ENCODE measurements around the gene CD36.

DNA sequence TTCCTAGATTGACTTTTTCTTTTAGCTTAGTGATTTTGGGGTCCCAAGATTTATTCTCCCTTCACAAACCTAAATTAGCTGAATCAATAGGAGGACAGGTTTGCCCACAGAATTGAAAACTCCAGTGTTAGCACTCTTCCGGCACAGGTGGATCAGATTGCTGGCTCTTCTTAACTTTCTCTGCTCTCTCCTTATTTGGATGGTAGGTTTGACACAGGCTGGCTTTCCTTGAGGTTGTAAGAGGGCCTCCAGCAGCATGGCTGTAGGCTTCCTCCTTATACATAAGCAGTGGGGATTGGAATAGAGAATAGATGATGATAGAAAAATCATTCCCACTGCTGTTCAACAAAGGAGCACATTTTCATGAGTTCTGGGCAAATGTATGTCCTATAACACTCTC is 9.4 kb upstream of the CD36 start:
- TF ChIP-seq, protein P1, sequence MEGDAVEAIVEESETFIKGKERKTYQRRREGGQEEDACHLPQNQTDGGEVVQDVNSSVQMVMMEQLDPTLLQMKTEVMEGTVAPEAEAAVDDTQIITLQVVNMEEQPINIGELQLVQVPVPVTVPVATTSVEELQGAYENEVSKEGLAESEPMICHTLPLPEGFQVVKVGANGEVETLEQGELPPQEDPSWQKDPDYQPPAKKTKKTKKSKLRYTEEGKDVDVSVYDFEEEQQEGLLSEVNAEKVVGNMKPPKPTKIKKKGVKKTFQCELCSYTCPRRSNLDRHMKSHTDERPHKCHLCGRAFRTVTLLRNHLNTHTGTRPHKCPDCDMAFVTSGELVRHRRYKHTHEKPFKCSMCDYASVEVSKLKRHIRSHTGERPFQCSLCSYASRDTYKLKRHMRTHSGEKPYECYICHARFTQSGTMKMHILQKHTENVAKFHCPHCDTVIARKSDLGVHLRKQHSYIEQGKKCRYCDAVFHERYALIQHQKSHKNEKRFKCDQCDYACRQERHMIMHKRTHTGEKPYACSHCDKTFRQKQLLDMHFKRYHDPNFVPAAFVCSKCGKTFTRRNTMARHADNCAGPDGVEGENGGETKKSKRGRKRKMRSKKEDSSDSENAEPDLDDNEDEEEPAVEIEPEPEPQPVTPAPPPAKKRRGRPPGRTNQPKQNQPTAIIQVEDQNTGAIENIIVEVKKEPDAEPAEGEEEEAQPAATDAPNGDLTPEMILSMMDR (IDR thresholded peaks at IDR 0.05): no peak
- no peak for TF ChIP-seq POLR2A (IDR thresholded peaks at IDR 0.05)
- TF ChIP-seq POLR2AphosphoS5 (IDR thresholded peaks at IDR 0.05): no peak

Measured in prostate gland (tissue), 2 donors.